Mucosa of descending colon (tissue), 3 donors: ENCODE measurements around the gene WDR18. TPM values are rescaled to one million over a fixed set of nuclear protein-coding genes. Genes with fewer than 3 reads are reported as not detected.

Source experiments
- ATAC-seq: fragments of 200-7000 bp; cut with Tn5 transposase; one replicate; pipeline ENCODE4 v1.9.1; 2020; ENCODE audit warnings: mild to moderate bottlenecking, moderate library complexity
- DNase-seq, 3 donors: peaks; one replicate each; pipeline ENCODE4 v3.0.0-alpha.2; 2020
- H3K36me3 ChIP-seq: fragments of 200-600 bp; one replicate; pipeline ENCODE4 v1.8.0; 2021; ENCODE audit warnings: low read depth, mild to moderate bottlenecking
- H3K4me1 ChIP-seq: fragments of 200-600 bp; one replicate; pipeline ENCODE4 v1.8.0; 2021; ENCODE audit warnings: low read depth, mild to moderate bottlenecking
- H3K4me3 ChIP-seq: fragments of 200-600 bp; one replicate; pipeline ENCODE4 v1.8.0; 2021; ENCODE audit warnings: mild to moderate bottlenecking
- H3K9me3 ChIP-seq: fragments of 200-600 bp; one replicate; pipeline ENCODE4 v1.8.0; 2021; ENCODE audit warnings: mild to moderate bottlenecking
- intact Hi-C, 2 donors: fragments of 100-400 bp; cut with DNase I in 1 of 2; cut with micrococcal nuclease in 1 of 2; formaldehyde crosslinking; loops; one replicate each; pipeline versions ENCODE4 v1.11.0 to v1.11.1; 2022; cut with DNase I, micrococcal nuclease
- total RNA-seq, 3 donors: library from RNA; stranded (reverse); fragmentation: NEBNext Ultra II Directional in 2 of 3; extraction: Animal tissue kit (Norgen Biotek cat#: 25700) in 2 of 3; gene quantifications; one replicate each; pipeline versions ENCODE4 v1.2.1 to v1.2.4, GENCODE V29; 2021 to 2023
- TF ChIP-seq, protein P1 (sequence below): fragments of 200-600 bp; IDR thresholded peaks from one replicate; pipeline ENCODE4 v1.8.0; 2022; ENCODE audit warnings: antibody characterized with exemption, mild to moderate bottlenecking
- donor health status: DM: no; HTN: no; CAD: no; lungs with moderate emphysema.
- donor health status: DM: no; HTN: no; CAD: no.
- donor health status: DM: no; HTN: yes; CAD: no.

Gene WDR18
- total RNA-seq, 3 donors from 2014 or later = 23.8 to 42.0 (median 33.0) TPM

- TF ChIP-seq, protein P1, sequence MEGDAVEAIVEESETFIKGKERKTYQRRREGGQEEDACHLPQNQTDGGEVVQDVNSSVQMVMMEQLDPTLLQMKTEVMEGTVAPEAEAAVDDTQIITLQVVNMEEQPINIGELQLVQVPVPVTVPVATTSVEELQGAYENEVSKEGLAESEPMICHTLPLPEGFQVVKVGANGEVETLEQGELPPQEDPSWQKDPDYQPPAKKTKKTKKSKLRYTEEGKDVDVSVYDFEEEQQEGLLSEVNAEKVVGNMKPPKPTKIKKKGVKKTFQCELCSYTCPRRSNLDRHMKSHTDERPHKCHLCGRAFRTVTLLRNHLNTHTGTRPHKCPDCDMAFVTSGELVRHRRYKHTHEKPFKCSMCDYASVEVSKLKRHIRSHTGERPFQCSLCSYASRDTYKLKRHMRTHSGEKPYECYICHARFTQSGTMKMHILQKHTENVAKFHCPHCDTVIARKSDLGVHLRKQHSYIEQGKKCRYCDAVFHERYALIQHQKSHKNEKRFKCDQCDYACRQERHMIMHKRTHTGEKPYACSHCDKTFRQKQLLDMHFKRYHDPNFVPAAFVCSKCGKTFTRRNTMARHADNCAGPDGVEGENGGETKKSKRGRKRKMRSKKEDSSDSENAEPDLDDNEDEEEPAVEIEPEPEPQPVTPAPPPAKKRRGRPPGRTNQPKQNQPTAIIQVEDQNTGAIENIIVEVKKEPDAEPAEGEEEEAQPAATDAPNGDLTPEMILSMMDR = no peak
- H3K4me1 ChIP-seq = peaks cover 6% of the 10 kb centered on the region
- intact Hi-C loops = no loop called here
- H3K36me3 ChIP-seq = peaks cover 3% of the 10 kb centered on the region
- DNase-seq (no peak), ATAC-seq (no peak)
- H3K4me3 ChIP-seq = no peak overlapping the region
- no peaks in the 10 kb centered on the region for H3K9me3 ChIP-seq
These were observed 20.2 kb downstream of the WDR18 start for GRCh38 chr19:1004204-1004802.

- Histone ChIP-seq H3K9me3 (no peaks in the 10 kb centered on the region), H3K4me3 (no peak overlapping the region), H3K4me1 (peaks cover 8% of the 10 kb centered on the region), H3K36me3 (peaks cover 3% of the 10 kb centered on the region)
- no peak for ATAC-seq
- no peak for DNase-seq
- TF ChIP-seq, protein P1 = no peak
- intact Hi-C loops = no loop called here
These were observed 20.9 kb downstream of the WDR18 start for GRCh38 chr19:1004803-1005664.

GRCh38 chr19:1006711-1007398, 22.7 kb downstream of the WDR18 start:
- no peak overlapping the region for H3K4me3 ChIP-seq
- H3K36me3 ChIP-seq = peaks cover 7% of the 10 kb centered on the region
- H3K9me3 ChIP-seq = no peaks in the 10 kb centered on the region
- H3K4me1 ChIP-seq = peaks cover 2% of the 10 kb centered on the region
- intact Hi-C loops = no loop called here
- DNase-seq = no peak
- TF ChIP-seq, protein P1 = no peak
- ATAC-seq = no peak

DNA sequence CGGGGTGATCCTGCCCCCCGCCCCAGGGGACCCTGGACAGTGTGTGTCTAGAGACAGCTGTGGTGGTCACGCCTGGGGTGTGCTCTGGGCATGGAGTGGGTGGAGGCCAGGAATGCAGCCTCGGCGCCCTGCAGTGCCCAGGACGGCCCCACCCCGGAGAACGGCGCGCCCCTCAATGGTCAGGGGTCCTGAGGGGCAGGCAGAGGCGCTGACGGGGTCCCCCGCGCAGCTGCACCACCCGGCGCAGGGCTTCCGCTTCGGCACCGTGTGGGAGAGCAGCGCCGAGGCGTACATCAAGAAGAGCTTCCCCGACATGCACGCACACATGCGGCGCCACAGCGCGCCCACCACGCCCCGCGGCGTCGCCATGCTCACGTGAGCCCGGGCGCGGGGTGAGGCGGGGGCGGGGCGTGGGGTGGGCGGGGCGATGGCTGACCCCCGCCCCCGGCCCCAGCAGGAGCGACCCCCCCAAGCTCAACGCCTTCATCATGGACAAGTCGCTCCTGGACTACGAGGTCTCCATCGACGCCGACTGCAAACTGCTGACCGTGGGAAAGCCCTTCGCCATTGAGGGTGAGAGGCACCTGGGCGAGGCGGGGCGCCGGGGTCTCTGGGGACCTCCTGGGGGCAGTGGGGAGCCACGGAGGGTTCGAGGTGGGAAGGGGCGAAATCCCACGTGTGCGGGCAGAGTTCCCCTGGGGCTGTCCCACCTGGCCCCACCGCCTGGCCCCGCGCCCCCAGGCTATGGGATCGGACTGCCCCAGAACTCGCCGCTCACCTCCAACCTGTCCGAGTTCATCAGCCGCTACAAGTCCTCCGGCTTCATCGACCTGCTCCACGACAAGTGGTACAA, 23.5 kb downstream of the WDR18 start:
- Histone ChIP-seq H3K4me1 (peaks cover 2% of the 10 kb centered on the region), H3K9me3 (no peaks in the 10 kb centered on the region), H3K36me3 (peaks cover 7% of the 10 kb centered on the region), H3K4me3 (no peak overlapping the region)
- ATAC-seq (no peak), DNase-seq (no peak)
- intact Hi-C loops = no loop called here
- TF ChIP-seq, protein P1 = no peak
